ENCODE results near the gene PRAMEF11.
"Not testable (repeated sequence)": the region's sequence is repeated elsewhere in the genome, so short reads cannot be mapped to it uniquely, and the experiment has no call there.

Gene PRAMEF11

GRCh38 chr1:12831310-12831709 lies at the start of gene PRAMEF11:
Gene PRAMEF11 (minus strand): TSS chr1:12831410. CDS start chr1:12828789, 2,621 bp downstream.
- DNase-seq (ENCODE audit: low read depth in 3 of 3), result not testable (repeated sequence)

GRCh38 chr1:12878453-12878852 lies 47.2 kb upstream of the PRAMEF11 start:
- not testable (repeated sequence) for DNase-seq (ENCODE audit: low read depth in 3 of 3)

- not testable (repeated sequence) for DNase-seq (ENCODE audit: low read depth in 3 of 3)
Measured at GRCh38 chr1:12863131-12863880, 32.1 kb upstream of the PRAMEF11 start.

GRCh38 chr1:12856786-12857185 lies 25.6 kb upstream of the PRAMEF11 start, which contains the start of gene PRAMEF2:
Gene PRAMEF2 (plus strand): TSS chr1:12857086. CDS start chr1:12859010, 1,924 bp downstream.
- DNase-seq (ENCODE audit: low read depth in 3 of 3), result not testable (repeated sequence)

GRCh38 chr1:12851779-12852178 lies 20.6 kb upstream of the PRAMEF11 start:
- DNase-seq (ENCODE audit: low read depth in 3 of 3), result no peak

GRCh38 chr1:12848620-12849019 lies 17.4 kb upstream of the PRAMEF11 start, which contains the start of gene HNRNPCL1:
Gene HNRNPCL1 (minus strand): TSS chr1:12848720. CDS start chr1:12848289, 431 bp downstream.
- not testable (repeated sequence) for DNase-seq (ENCODE audit: low read depth in 3 of 3)

- not testable (repeated sequence) for DNase-seq (ENCODE audit: low read depth in 3 of 3)
Measured at GRCh38 chr1:12833251-12833650, 2.0 kb upstream of the PRAMEF11 start.

GRCh38 chr1:12819061-12819460 lies 12.1 kb downstream of the PRAMEF11 start:
- DNase-seq (ENCODE audit: low read depth in 3 of 3), result not testable (repeated sequence)

- no peak for DNase-seq (ENCODE audit: low read depth in 3 of 3)
Measured at GRCh38 chr1:12811409-12811784, 19.8 kb downstream of the PRAMEF11 start.

- DNase-seq (ENCODE audit: low read depth in 3 of 3), result no peak
Measured at GRCh38 chr1:12810691-12811408, 20.4 kb downstream of the PRAMEF11 start.

GRCh38 chr1:12809933-12810332 lies 21.3 kb downstream of the PRAMEF11 start:
- DNase-seq (ENCODE audit: low read depth in 3 of 3), result no peak

GRCh38 chr1:12799730-12800129 lies 31.5 kb downstream of the PRAMEF11 start:
- no peak for DNase-seq (ENCODE audit: low read depth in 3 of 3)

GRCh38 chr1:12798911-12799310 lies 32.3 kb downstream of the PRAMEF11 start:
- no peak for DNase-seq (ENCODE audit: low read depth in 3 of 3)

GRCh38 chr1:12791097-12791496 lies 40.1 kb downstream of the PRAMEF11 start, which contains the start of gene PRAMEF1:
Gene PRAMEF1 (plus strand): TSS chr1:12791397. CDS start chr1:12793228, 1,831 bp downstream.
- DNase-seq (ENCODE audit: low read depth in 3 of 3), result not testable (repeated sequence)

GRCh38 chr1:12784729-12785128 lies 46.5 kb downstream of the PRAMEF11 start:
- not testable (repeated sequence) for DNase-seq (ENCODE audit: low read depth in 3 of 3)

GRCh38 chr1:12783783-12784182 lies 47.4 kb downstream of the PRAMEF11 start:
- not testable (repeated sequence) for DNase-seq (ENCODE audit: low read depth in 3 of 3)

- DNase-seq (ENCODE audit: low read depth in 3 of 3), result not testable (repeated sequence)
Measured at GRCh38 chr1:12781488-12781887, 49.7 kb downstream of the PRAMEF11 start.

- DNase-seq (ENCODE audit: low read depth in 3 of 3), result no peak
Measured at GRCh38 chr1:12778907-12779306, 52.3 kb downstream of the PRAMEF11 start.

GRCh38 chr1:12778061-12778460 lies 53.1 kb downstream of the PRAMEF11 start:
- no peak for DNase-seq (ENCODE audit: low read depth in 3 of 3)

GRCh38 chr1:12776801-12777557 lies 54.2 kb downstream of the PRAMEF11 start:
- no peak for DNase-seq (ENCODE audit: low read depth in 3 of 3)

GRCh38 chr1:12775443-12775842 lies 55.8 kb downstream of the PRAMEF11 start:
- DNase-seq (ENCODE audit: low read depth in 3 of 3), result no peak

All from stimulated activated CD4-positive, alpha-beta T cell treated with anti-CD3 and anti-CD28 coated beads, TNF-alpha, amount 100 ng/mL, for 4 hours (primary cell).